Caki2 (cell line): Measurements from ENCODE around the gene RASSF8. TPM values are rescaled to one million over a fixed set of nuclear protein-coding genes. Genes with fewer than 3 reads are reported as not detected.

ENCODE experiments used
- DNase-seq: peaks from one replicate; pipeline ENCODE4 v3.0.0-alpha.2; 2015; ENCODE audit warnings: low read depth
- in situ Hi-C: cut with HindIII; loops from 2 replicates; pipeline ENCODE4 v1.10.0; 2016; ENCODE audit warnings: low sequenced_read_pairs, low pct_unique_long_range_greater_than_20kb, mixed read lengths
- total RNA-seq: library from RNA; depleted of rRNA; stranded (reverse); fragments of >200 nt; shearing (Covaris generic); gene quantifications from 2 replicates; pipeline ENCODE4 v1.2.3, GENCODE V29; 2014; ENCODE audit warnings: low replicate concordance

RASSF8 gene
- total RNA-seq, 1 experiment from 2014 or later, result 44.0 TPM

DNA sequence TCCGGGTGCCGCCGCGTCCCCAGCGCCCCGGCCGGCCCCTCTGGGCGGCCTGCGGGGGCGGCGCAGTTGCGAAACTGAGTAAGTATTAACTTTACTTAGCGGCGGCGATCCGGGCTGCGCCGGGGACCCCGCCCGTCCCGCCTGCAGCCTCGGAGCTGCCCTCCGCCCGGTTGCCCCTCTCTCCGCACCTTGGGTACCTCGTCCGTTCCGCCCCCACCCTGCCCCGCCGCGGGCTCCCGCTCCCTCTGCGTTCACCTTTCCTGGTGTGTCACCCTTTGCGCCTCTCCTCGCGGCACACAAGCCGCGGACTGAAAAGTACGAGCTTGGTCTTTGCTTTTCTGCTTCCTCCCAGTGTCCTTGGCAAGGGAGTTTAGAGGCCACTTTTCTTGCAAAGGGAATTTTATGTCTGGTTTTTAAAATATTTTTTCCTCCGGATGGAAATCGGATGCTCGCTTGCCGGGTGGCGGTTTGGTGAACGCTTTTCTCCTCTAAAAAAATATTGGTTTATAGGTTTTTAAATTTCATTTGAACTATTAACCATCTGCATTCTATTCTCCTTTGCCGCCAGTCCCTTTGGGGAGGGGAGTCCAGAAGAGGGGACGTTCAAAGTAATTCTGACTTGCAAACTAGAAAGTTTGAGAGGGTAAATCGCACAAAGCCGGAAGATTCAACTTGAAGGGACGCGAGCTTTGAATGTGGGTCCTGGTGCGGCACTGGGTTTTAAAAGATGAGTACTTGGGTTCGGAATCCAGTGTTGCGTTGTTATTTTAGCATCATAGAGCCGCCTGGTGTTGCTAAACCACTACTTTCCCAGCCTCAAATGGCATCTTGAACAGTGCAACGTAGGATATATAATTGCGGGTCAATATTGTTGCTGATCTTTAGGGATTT is 834 bp downstream of the RASSF8 start:
- in situ Hi-C loops, result no loop called here
- peak; percentile 49 for DNase-seq

GRCh38 chr12:25960143-25960542 is 1.7 kb downstream of the RASSF8 start:
- peak; percentile 51 for DNase-seq
- in situ Hi-C loops, result no loop called here

GRCh38 chr12:25960961-25961360 is 2.5 kb downstream of the RASSF8 start:
- in situ Hi-C loops, result no loop called here
- DNase-seq, result no peak

DNA sequence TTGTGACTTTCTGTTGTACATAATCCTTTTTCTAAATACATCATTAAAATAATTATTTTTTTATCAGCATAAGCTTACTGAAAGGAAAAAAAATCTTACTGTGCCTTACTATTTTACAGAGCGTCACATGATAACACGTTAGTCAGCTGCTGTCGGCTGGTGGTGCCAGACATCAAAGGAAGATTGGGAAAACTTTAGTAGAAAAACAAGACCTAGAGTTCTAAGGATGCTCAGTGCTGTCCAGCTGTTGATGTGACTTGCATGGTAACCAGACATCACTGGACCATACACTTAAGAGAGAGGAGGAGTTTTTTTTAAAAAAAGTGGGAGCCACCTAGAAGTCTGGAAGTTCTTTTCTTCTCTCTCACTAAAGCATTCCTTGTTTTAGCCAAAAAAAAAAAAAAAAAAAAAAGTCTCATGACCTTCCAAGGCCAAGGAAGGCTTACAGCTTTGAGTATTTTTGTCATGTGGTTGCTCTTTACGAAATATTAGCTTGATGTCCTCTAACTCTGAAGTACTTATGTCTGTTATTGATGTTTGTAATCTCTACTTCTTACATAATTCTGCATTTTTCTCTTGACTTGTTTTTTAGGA is 4.5 kb downstream of the RASSF8 start:
- DNase-seq, result no peak
- in situ Hi-C loops, result no loop called here

- in situ Hi-C loops, result no loop called here
- DNase-seq, result no peak
Measured at GRCh38 chr12:25965682-25966081, 7.2 kb downstream of the RASSF8 start.

GRCh38 chr12:25970082-25970481 is 11.6 kb downstream of the RASSF8 start:
- in situ Hi-C loops, result no loop called here
- DNase-seq, result no peak

DNA sequence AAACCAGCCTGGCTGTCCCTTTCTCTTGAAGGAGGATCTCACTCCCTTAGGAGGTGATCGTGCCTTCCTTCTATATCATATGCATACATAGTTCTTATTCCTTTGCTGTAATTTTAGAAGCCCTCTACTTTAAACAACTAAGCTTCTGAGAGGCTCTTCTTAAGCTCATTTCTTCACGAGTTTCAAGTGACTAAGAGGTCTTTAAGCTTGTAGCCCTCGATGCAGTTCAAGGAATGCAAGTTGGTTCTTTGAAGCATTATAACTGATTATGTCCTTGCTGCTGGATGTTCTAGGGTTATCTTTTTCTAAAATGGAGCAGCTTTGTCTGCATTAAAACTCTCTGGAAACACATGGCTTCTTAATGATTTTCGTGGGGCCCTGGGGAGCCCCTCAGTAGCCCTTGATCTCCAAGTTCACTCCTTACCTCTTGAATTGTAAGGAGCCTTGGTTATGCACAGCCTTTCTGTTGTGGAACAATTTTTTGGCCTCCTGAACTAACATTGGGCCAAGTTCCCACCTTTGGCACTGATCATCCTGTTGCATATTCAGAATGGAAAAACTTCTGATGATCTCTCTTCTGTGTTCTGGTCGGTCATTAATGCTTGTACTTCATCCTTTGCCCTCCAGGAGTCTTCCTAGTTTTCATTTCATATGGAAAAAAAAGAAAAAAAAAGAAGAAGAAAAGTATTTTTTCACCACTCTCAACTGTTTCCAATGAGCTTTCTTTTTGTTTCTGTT is 12.6 kb downstream of the RASSF8 start:
- DNase-seq, result no peak
- in situ Hi-C loops, result no loop called here

DNA sequence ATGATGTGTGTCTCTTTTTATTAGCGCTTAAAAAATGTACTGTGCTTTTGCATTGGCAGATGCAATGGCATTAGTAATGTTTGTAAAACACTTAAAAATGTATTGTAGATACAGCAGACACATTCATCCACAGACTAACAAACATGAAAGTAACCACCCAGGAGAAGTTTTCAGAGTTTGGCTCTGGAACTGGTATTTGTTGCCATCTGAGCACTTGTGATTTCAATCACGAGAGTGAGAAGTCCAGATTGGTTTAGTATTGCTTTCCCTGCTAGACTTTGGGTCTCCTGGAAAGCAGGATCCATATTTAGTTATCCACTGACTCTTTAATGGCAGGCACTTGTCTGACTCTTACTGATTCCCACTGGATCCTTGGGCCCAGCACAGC is 13.2 kb downstream of the RASSF8 start:
- in situ Hi-C loops, result no loop called here

GRCh38 chr12:25972783-25973182 is 14.3 kb downstream of the RASSF8 start:
- no peak for DNase-seq
- in situ Hi-C loops, result no loop called here

More for the DNA sequence above, 13.2 kb downstream of the RASSF8 start:
- DNase-seq, result no peak

GRCh38 chr12:25975179-25975578 is 16.7 kb downstream of the RASSF8 start:
- in situ Hi-C loops, result no loop called here
- DNase-seq, result no peak

GRCh38 chr12:25975682-25976081 is 17.2 kb downstream of the RASSF8 start:
- DNase-seq, result no peak
- in situ Hi-C loops, result no loop called here

GRCh38 chr12:25976289-25976688 is 17.8 kb downstream of the RASSF8 start:
- in situ Hi-C loops, result no loop called here
- peak; percentile 45 for DNase-seq

DNA sequence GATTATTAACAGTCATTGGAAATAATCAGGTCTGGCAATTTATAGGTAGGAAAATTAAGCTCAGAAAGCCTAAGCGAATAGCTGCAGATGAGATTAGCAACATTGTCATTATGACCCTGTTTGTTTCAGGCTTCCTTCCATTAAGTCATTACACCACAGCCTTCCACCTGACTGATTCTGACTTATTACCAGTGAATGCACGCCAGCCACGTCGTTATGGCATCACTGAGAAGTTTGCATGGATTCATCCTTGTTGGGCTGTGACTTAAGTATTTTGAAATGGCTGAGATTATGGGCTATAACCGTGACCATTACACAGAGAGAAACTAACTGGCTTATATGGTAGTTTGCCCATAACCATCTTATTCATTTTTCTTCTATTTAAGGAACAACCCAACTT is 18.6 kb downstream of the RASSF8 start:
- peak; percentile 69 for DNase-seq
- in situ Hi-C loops, result no loop called here

- DNase-seq, result no peak
- in situ Hi-C loops, result no loop called here
Measured at GRCh38 chr12:25979059-25979458, 20.6 kb downstream of the RASSF8 start.

GRCh38 chr12:25979563-25979962 is 21.1 kb downstream of the RASSF8 start:
- DNase-seq, result no peak
- in situ Hi-C loops, result no loop called here

DNA sequence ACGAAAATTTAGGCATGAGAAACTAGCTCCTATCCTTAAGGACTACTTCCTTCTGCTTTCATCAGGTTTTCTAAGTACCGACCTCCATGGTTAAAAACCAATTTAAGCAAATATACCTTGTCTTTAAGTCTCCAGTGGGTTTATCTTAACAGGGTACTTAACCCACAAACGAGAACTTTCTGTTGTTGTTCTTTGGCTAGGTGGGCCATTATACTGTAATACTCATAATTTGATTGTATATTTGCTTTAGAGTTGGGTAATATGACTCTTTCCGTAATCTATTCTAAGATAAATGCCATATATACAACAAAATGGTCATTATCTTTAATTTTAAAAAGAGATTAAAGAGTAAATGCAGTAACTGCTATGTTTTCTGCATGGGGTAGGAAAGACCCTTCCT is 21.6 kb downstream of the RASSF8 start:
- in situ Hi-C loops, result no loop called here
- DNase-seq, result no peak

DNA sequence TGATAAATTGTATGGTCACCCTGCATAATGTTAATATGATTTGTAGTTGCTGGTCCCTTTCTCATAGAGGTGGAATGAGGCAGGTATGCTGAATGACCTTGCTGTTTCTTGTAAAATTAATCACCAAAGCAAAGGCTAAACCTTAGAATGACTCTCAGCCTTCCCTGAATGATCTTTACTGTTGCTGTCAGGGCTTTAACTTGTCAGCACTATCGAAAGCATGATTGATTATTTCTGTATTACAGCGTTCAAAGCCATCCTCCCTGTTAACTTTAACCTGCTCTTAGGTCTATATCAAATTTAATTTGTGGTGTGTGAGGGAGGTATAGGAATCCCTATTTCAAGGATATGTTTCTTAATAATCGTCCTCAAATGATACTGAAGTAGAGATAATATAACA is 23.1 kb downstream of the RASSF8 start:
- in situ Hi-C loops, result no loop called here
- no peak for DNase-seq

GRCh38 chr12:25982416-25982815 is 23.9 kb downstream of the RASSF8 start:
- DNase-seq, result no peak
- in situ Hi-C loops, result no loop called here

DNA sequence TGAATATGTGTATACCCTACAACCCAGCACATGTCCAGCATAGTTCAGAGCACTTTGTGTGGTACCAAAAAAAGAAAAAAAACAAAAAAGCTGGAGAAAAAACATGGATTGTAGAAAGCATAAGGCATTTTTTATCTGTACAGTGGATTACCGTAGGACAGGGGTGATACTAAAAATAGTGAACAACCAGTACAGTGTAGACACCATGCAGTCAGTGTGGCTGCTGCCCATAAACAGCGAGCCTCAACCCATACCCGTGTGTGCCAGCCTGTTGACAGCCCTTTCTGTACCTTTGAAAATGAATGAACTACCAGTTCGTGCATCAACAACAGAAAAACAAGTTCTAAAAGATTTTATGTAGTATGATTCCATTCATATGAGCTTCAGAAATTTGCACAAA is 25.1 kb downstream of the RASSF8 start:
- DNase-seq, result no peak
- in situ Hi-C loops, result no loop called here
